Activated naive CD8-positive, alpha-beta T cell treated with anti-CD3 and anti-CD28 coated beads for 36 hours (primary cell): ENCODE results near the gene SMIM14. TPM values are rescaled to one million over a fixed set of nuclear protein-coding genes. Genes with fewer than 3 reads are reported as not detected.
"Not testable (repeated sequence)": the region's sequence is repeated elsewhere in the genome, so short reads cannot be mapped to it uniquely, and the experiment has no call there.

ENCODE experiments used
- DNase-seq: peaks from one replicate; pipeline ENCODE4 v3.0.0; 2021
- H3K27ac Mint-ChIP-seq: one replicate; pipeline ENCODE4 v1.8.0; 2022; ENCODE audit warnings: mild to moderate bottlenecking, moderate library complexity, mixed read lengths
- H3K27me3 Mint-ChIP-seq: one replicate; pipeline ENCODE4 v1.8.0; 2022; ENCODE audit warnings: mild to moderate bottlenecking, mixed read lengths
- H3K36me3 Mint-ChIP-seq: one replicate; pipeline ENCODE4 v1.8.0; 2021; ENCODE audit warnings: mild to moderate bottlenecking, mixed read lengths
- H3K4me1 Mint-ChIP-seq: one replicate; pipeline ENCODE4 v1.8.0; 2021; ENCODE audit warnings: mixed read lengths
- H3K4me3 Mint-ChIP-seq: one replicate; pipeline ENCODE4 v1.8.0; 2022; ENCODE audit warnings: mild to moderate bottlenecking, moderate library complexity, mixed read lengths
- H3K9me3 Mint-ChIP-seq: one replicate; pipeline ENCODE4 v1.8.0; 2022; ENCODE audit warnings: mixed read lengths
- total RNA-seq, 2 experiments: library from RNA; stranded (reverse); gene quantifications; one replicate each; pipeline ENCODE4 v1.2.3, GENCODE V29; 2021

SMIM14 gene
- total RNA-seq = under 1 TPM; 0.36 to 0.62 TPM

DNA sequence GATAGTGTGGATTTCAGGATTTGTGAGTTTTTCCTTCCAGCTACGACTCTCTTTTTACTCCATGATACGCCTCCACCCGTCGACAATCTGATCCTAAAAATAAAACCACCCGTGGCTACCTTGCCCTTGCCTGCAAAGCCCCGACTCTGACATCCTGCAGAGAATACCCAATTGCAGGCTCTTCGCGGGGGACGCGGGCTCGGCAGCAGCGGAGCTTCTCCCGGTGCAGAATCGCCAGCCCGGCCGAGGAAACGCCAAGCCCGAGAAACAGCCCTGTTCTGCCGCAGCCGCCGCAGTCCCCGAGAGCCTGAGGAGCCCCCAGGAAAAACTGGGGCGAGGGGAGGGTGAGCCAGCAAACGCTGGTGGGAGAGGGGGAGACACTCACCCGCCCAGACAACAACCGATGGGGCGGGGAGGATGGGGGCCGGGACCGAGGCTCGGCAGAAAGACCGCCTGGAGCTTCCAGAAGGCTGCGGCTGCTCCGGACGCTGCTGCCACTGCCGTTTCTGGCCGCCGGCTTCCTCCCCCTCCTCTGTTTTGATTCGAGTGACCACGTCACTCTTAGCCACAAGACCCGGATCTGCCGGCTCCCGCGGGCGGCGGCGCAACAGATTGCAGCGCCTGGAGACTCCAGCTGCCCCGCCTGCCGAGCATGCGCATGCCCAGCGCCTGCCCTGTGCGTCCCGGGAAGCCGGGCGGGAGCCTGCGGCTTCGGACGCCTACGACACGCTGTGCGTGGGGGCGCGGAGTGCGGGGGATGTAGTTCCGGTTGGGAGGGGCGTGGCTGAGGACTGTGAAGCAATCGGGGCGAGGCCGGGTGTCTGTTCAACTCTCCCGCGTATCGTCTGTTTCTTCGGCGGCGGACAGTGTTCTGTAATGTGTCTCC is at the start of gene SMIM14:
Gene SMIM14, minus strand, starts transcription at position 512 of the 886 bp plus-strand sequence. CDS start 33,720 bp downstream, outside the sequence.
- H3K4me1 Mint-ChIP-seq = peaks cover 43% of the 10 kb centered on the region
- H3K36me3 Mint-ChIP-seq = no peaks in the 10 kb centered on the region
- H3K4me3 Mint-ChIP-seq = peak within 1 kb of the TSS; percentile 90
- no peaks in the 10 kb centered on the region for H3K27me3 Mint-ChIP-seq
- H3K27ac Mint-ChIP-seq = peak within 1 kb of the TSS; percentile 83
- H3K9me3 Mint-ChIP-seq = no peaks in the 10 kb centered on the region
- peak; percentile 90 for DNase-seq

DNA sequence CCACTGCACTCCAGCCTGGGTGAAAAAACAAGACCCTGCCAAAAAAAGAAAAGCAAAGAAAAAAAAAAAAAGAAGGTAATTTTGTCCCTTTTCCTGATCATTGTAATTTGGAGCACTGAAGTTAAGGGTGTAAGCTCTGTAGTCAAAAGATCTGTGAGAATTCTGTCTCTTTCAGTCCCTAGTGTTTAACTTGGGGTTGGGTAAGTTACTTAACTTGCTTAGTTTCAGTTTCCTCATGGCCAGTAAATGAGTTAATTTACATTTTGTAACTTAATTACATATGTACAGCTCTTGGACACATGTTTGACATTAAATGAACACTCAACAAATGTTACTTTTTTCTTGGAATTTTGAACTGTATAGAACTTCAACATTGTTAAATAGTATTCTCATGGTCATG is 48.3 kb upstream of the SMIM14 start:
- no peaks in the 10 kb centered on the region for H3K36me3 Mint-ChIP-seq
- no peaks in the 10 kb centered on the region for H3K4me1 Mint-ChIP-seq
- no peaks in the 10 kb centered on the region for H3K27me3 Mint-ChIP-seq
- no peak overlapping the region for H3K27ac Mint-ChIP-seq
- no peak overlapping the region for H3K4me3 Mint-ChIP-seq
- H3K9me3 Mint-ChIP-seq = no peaks in the 10 kb centered on the region
- no peak for DNase-seq

DNA sequence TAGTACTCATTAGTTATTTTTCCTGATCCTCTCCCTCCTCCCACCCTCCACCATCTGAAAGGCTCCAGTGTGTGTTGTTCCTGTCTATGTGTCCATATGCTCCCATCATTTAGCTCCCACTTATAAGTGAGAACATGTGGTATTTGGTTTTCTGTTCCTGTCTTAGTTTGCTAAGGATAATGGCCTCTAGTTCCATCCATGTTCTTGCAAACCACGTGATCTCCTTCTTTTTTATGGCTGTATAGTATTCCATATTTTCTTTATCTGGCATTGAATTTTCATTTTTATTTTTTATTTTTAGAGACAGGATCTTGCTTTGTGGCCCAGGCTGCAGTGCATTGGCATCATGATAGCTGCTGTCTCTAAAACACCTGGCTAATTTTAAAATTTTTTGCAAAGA is 47.3 kb upstream of the SMIM14 start:
- Mint-ChIP-seq H3K9me3 (no peaks in the 10 kb centered on the region), H3K36me3 (no peaks in the 10 kb centered on the region), H3K4me3 (no peak overlapping the region), H3K4me1 (no peaks in the 10 kb centered on the region), H3K27me3 (no peaks in the 10 kb centered on the region), H3K27ac (no peak overlapping the region)
- DNase-seq = no peak

DNA sequence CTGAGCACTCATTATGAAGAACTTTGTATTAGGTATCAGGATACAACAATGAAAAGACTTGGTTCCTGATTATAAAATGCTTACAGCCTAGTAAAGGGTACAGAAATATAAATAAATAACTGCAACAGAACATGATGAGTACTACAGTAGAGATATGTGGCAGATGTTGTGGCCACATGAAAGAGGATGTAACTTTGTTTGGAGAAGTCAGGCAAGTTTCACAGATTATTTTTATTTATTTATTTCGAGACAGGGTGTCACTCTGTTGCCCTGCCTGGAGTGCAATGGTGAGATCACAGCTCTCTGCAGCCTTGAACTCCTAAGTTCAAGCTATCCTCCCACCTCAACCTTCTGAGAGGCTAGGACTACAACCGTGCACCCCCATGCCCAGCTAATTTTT is 43.5 kb upstream of the SMIM14 start:
- H3K4me1 Mint-ChIP-seq = no peaks in the 10 kb centered on the region
- DNase-seq = no peak
- no peaks in the 10 kb centered on the region for H3K9me3 Mint-ChIP-seq
- H3K4me3 Mint-ChIP-seq = no peak overlapping the region
- H3K36me3 Mint-ChIP-seq = no peaks in the 10 kb centered on the region
- peaks cover 7% of the 10 kb centered on the region for H3K27me3 Mint-ChIP-seq
- H3K27ac Mint-ChIP-seq = no peak overlapping the region

- not testable (repeated sequence) for H3K36me3 Mint-ChIP-seq, DNase-seq, H3K27ac Mint-ChIP-seq, H3K4me1 Mint-ChIP-seq, H3K9me3 Mint-ChIP-seq, H3K4me3 Mint-ChIP-seq, H3K27me3 Mint-ChIP-seq
These were observed 42.3 kb upstream of the SMIM14 start for GRCh38 chr4:39681003-39681402.

DNA sequence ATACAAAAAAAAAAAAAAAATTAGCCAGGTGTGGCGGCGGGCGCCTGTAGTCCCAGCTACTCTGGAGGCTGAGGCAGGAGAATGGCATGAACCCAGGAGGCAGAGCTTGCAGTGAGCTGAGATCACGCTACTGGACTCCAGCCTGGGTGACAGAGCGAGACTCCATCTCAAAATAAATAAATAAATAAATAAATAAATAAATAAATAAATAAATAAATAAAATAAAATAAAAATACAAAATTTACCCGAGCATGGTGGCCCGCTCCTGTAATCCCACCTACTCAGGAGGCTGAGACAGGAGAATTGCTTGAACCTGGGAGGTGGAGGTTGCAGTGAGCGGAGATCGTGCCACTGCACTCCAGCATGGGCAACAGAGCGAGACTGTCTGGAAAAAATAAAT is 37.0 kb upstream of the SMIM14 start:
- H3K27ac Mint-ChIP-seq, H3K36me3 Mint-ChIP-seq, H3K27me3 Mint-ChIP-seq, H3K4me3 Mint-ChIP-seq, H3K4me1 Mint-ChIP-seq, DNase-seq, H3K9me3 Mint-ChIP-seq: not testable (repeated sequence)

DNA sequence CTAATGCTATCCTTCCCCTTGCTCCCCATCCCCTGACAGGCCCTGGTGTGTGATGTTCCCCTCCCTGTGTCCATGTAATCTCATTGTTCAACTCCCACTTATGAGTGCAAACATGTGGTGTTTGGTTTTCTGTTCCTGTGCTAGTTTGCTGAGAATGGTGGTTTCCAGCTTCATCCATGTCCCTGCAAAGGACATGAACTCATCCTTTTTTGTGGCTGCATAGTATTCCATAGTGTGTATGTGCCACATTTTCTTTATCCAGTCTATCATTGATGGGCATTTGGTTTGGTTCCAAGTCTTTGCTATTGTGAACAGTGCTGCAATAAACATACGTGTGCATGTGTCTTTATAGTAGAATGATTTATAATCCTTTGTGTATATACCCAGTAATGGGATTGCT is 31.6 kb upstream of the SMIM14 start:
- H3K27ac Mint-ChIP-seq, DNase-seq, H3K9me3 Mint-ChIP-seq, H3K27me3 Mint-ChIP-seq, H3K36me3 Mint-ChIP-seq, H3K4me1 Mint-ChIP-seq, H3K4me3 Mint-ChIP-seq: not testable (repeated sequence)

GRCh38 chr4:39668887-39669286 is 30.2 kb upstream of the SMIM14 start:
- Mint-ChIP-seq H3K36me3 (no peaks in the 10 kb centered on the region), H3K27ac (no peak overlapping the region), H3K4me1 (peaks cover 3% of the 10 kb centered on the region), H3K4me3 (no peak overlapping the region), H3K27me3 (no peaks in the 10 kb centered on the region), H3K9me3 (peaks cover 4% of the 10 kb centered on the region)
- no peak for DNase-seq

DNA sequence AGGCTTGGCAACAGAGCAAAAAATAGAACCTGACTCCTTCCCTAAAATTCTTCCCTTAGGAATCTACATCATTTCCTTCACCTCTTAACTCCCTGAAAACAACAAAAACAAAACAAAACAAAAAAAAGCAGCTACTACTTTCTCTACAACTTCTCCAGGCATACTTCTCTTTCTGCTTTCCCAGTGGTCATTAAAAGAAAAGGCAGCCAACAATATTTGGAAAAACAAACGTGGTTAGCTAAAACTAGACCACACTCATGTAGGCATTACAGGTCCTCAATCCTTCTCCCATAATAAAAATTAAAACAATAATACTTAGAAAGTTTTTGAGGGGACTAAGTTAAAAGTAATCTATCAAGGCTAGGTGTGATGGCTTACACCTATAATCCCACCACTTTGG is 29.0 kb upstream of the SMIM14 start:
- Mint-ChIP-seq H3K9me3 (peaks cover 4% of the 10 kb centered on the region), H3K36me3 (no peaks in the 10 kb centered on the region), H3K27me3 (no peaks in the 10 kb centered on the region), H3K4me1 (peaks cover 3% of the 10 kb centered on the region), H3K4me3 (no peak overlapping the region), H3K27ac (no peak overlapping the region)
- DNase-seq = no peak

DNA sequence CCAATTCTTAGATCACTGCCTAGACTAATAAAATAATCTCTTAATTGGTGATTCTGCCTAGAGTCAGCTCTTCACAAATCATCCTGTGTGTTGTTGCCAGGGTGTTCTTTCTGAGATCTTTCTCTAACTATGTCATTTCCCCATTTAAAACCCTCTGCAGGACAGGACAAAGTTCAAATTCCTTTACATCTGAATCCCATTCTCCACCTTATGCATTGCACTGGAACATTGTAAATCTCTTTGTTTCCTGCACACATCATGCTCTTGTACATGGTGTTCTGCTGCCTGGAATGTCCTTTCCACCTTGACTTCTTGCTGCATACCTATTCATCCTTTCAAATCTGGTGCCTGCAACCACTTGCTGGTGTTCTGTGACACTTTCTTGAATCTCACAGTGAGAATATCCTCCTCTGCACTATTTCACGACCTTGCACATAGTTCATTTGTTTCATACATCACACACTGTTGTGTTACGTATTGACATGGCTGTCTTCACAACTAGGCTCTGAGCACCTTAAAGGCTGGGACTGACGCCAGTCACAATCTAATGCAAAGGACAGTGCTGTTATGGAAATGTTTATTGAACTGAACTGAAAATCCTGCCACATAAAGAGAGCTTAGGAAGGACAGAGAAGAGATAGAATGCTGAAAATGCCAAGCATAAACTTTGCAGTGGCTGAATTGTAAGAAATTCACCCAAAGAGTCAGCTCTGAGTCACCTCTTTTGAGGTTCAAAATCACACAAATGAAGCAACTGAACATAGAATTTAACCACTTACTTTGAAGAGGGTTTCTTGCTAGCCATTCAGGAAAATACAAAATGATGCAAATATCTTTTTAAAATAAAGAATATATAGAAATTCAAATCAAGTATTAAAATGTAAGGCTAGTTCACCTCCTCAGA is 26.4 kb upstream of the SMIM14 start:
- no peak for DNase-seq
- no peak overlapping the region for H3K4me3 Mint-ChIP-seq
- H3K9me3 Mint-ChIP-seq = no peaks in the 10 kb centered on the region
- no peaks in the 10 kb centered on the region for H3K36me3 Mint-ChIP-seq
- no peak overlapping the region for H3K27ac Mint-ChIP-seq
- H3K27me3 Mint-ChIP-seq = no peaks in the 10 kb centered on the region
- H3K4me1 Mint-ChIP-seq = peaks cover 3% of the 10 kb centered on the region

DNA sequence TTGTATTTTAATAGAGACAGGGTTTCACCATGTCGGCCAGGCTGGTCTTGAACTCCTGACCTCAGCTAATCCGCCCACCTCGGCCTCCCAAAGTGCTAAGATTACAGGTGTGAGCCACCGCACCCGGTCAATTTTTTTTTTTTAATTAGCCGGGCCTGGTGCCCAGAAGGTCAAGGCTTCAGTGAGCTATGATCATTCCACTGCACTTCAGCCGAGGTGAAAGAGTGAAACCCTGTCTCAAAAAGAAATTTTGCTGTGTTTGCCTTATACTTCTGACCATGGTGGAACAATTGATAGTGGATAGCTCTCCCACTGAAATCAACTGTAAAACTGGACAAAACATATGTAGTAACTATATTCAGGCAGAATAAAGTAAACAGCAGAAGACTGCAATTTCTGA is 24.0 kb upstream of the SMIM14 start:
- no peak for DNase-seq
- H3K4me1 Mint-ChIP-seq = peaks cover 3% of the 10 kb centered on the region
- H3K4me3 Mint-ChIP-seq = no peak overlapping the region
- H3K27me3 Mint-ChIP-seq = no peaks in the 10 kb centered on the region
- H3K36me3 Mint-ChIP-seq = no peaks in the 10 kb centered on the region
- H3K27ac Mint-ChIP-seq = no peak overlapping the region
- H3K9me3 Mint-ChIP-seq = no peaks in the 10 kb centered on the region

DNA sequence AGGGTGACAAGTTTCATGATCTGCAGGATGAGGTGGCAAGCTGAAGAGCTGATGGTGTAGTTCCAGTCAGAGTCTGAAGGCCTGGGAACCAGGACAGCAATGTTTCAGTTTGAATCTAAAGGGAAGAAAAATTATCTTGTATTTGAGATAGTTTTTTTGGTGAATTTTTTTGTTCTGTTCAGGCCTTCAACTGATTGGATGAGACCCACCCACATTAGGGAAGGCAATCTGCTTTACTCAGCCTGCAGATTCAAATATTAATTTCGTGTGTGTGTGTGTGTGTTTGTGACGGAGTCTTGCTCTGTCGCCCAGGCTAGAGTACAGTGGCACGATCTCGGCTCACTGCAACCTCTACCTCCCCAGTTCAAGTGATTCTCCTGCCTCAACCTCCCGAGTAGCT is 22.1 kb upstream of the SMIM14 start:
- Mint-ChIP-seq H3K4me1 (peaks cover 8% of the 10 kb centered on the region), H3K27ac (no peak overlapping the region), H3K4me3 (no peak overlapping the region), H3K27me3 (no peaks in the 10 kb centered on the region), H3K9me3 (no peaks in the 10 kb centered on the region), H3K36me3 (no peaks in the 10 kb centered on the region)
- DNase-seq = no peak

DNA sequence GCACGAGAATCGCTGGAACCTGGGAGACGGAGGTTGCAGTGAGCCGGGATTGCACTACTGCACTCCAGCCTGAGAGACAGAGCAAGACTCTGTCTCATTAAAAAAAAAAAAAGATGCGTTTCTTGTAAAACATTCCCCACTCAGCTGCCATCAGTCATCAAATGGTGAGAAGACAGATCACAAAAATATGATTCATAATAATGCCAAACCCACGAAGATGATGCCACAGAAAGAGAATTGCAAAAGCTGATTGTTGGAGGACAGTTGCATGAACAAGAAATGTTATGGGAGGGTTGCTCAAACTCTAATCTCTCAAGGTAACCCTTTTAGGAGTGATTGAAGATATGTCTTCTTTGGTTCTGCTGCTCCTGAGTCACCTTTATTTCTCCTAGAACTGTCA is 21.4 kb upstream of the SMIM14 start:
- Mint-ChIP-seq H3K4me1 (peaks cover 5% of the 10 kb centered on the region), H3K9me3 (no peaks in the 10 kb centered on the region), H3K27me3 (no peaks in the 10 kb centered on the region), H3K27ac (no peak overlapping the region), H3K36me3 (no peaks in the 10 kb centered on the region), H3K4me3 (no peak overlapping the region)
- DNase-seq = no peak

- no peak for DNase-seq
- no peak overlapping the region for H3K4me3 Mint-ChIP-seq
These were observed 20.1 kb upstream of the SMIM14 start for GRCh38 chr4:39658756-39659155.

GRCh38 chr4:39657465-39657864 is 18.8 kb upstream of the SMIM14 start:
- Mint-ChIP-seq H3K27me3 (no peaks in the 10 kb centered on the region), H3K36me3 (no peaks in the 10 kb centered on the region), H3K4me3 (no peak overlapping the region), H3K9me3 (no peaks in the 10 kb centered on the region), H3K27ac (no peak overlapping the region), H3K4me1 (peaks cover 4% of the 10 kb centered on the region)
- no peak for DNase-seq

More at GRCh38 chr4:39658756-39659155, 20.1 kb upstream of the SMIM14 start:
- Mint-ChIP-seq H3K27ac (no peak overlapping the region), H3K36me3 (no peaks in the 10 kb centered on the region), H3K9me3 (no peaks in the 10 kb centered on the region), H3K4me1 (peaks cover 4% of the 10 kb centered on the region), H3K27me3 (no peaks in the 10 kb centered on the region)
